ENCODE results near the gene ATP6V1A.

ATP6V1A gene

GRCh38 chr3:113714702-113715101 is 32.1 kb upstream of the ATP6V1A start:
- TF ChIP-seq, protein P1, sequence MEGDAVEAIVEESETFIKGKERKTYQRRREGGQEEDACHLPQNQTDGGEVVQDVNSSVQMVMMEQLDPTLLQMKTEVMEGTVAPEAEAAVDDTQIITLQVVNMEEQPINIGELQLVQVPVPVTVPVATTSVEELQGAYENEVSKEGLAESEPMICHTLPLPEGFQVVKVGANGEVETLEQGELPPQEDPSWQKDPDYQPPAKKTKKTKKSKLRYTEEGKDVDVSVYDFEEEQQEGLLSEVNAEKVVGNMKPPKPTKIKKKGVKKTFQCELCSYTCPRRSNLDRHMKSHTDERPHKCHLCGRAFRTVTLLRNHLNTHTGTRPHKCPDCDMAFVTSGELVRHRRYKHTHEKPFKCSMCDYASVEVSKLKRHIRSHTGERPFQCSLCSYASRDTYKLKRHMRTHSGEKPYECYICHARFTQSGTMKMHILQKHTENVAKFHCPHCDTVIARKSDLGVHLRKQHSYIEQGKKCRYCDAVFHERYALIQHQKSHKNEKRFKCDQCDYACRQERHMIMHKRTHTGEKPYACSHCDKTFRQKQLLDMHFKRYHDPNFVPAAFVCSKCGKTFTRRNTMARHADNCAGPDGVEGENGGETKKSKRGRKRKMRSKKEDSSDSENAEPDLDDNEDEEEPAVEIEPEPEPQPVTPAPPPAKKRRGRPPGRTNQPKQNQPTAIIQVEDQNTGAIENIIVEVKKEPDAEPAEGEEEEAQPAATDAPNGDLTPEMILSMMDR (IDR thresholded peaks at IDR 0.05; ENCODE audit: extremely low read depth, insufficient read depth, missing control alignments), result no peak
- DNase-seq (ENCODE audit: low spot score), result no peak
- in situ Hi-C loops (cut with MboI; ENCODE audit: low pct_unique_long_range_greater_than_20kb, low sequenced_read_pairs, unreplicated experiment), result no loop called here

GRCh38 chr3:113717308-113717707 is 29.5 kb upstream of the ATP6V1A start:
- no peak for DNase-seq (ENCODE audit: low spot score)
- TF ChIP-seq, protein P1 (IDR thresholded peaks at IDR 0.05; ENCODE audit: extremely low read depth, insufficient read depth, missing control alignments), result no peak
- in situ Hi-C loops (cut with MboI; ENCODE audit: low pct_unique_long_range_greater_than_20kb, low sequenced_read_pairs, unreplicated experiment), result no loop called here

- TF ChIP-seq, protein P1 (IDR thresholded peaks at IDR 0.05; ENCODE audit: extremely low read depth, insufficient read depth, missing control alignments), result no peak
- in situ Hi-C loops (cut with MboI; ENCODE audit: low pct_unique_long_range_greater_than_20kb, low sequenced_read_pairs, unreplicated experiment), result no loop called here
- no peak for DNase-seq (ENCODE audit: low spot score)
Observed at GRCh38 chr3:113717818-113718217, 29.0 kb upstream of the ATP6V1A start.

GRCh38 chr3:113719294-113719693 is 27.5 kb upstream of the ATP6V1A start:
- in situ Hi-C loops (cut with MboI; ENCODE audit: low pct_unique_long_range_greater_than_20kb, low sequenced_read_pairs, unreplicated experiment), result no loop called here

GRCh38 chr3:113719758-113720157 is 27.1 kb upstream of the ATP6V1A start:
- TF ChIP-seq, protein P1 (IDR thresholded peaks at IDR 0.05; ENCODE audit: extremely low read depth, insufficient read depth, missing control alignments), result no peak
- DNase-seq (ENCODE audit: low spot score), result no peak
- in situ Hi-C loops (cut with MboI; ENCODE audit: low pct_unique_long_range_greater_than_20kb, low sequenced_read_pairs, unreplicated experiment), result no loop called here

More at GRCh38 chr3:113719294-113719693, 27.5 kb upstream of the ATP6V1A start:
- no peak for DNase-seq (ENCODE audit: low spot score)
- TF ChIP-seq, protein P1 (IDR thresholded peaks at IDR 0.05; ENCODE audit: extremely low read depth, insufficient read depth, missing control alignments), result no peak

DNA sequence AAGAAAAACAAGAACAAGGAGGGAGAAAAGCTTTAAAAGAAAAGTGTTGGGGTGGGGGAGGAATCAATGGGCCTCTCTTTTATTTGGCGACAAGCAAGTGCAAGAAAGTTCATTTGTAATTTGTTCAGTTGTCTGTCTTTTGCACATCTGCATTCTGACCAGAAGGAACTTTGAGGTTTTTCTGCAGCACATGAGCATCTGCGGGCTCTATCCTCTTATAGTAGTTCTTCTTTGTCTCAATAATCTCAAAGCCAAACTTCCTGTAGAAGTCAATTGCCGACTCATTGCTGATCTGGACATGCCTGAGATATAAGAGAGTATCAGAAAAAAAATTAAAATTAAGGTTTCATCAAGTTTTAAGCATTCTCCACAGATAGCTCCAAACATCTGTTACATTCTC is 25.2 kb upstream of the ATP6V1A start:
- TF ChIP-seq, protein P1 (IDR thresholded peaks at IDR 0.05; ENCODE audit: extremely low read depth, insufficient read depth, missing control alignments), result no peak
- DNase-seq (ENCODE audit: low spot score), result no peak
- in situ Hi-C loops (cut with MboI; ENCODE audit: low pct_unique_long_range_greater_than_20kb, low sequenced_read_pairs, unreplicated experiment), result no loop called here

DNA sequence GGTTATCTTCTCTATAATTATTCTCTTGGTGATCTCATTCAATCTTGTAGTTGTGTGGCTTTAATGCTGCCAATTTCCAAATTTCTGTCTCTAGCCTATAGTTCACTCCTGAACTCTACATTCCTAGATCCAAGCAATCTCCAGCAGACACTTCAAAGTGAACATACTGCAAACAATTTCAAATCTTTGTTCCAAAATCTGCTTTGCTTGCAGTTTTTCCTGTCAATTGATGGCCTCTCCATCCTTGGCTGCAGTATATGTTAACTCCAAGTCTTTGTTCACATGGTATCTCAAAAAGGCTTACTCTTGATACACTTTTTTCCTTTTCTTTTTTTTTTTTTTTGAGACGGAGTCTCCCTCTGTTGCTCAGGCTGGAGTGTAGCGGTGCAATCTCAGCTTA is 18.2 kb upstream of the ATP6V1A start:
- DNase-seq (ENCODE audit: low spot score), result no peak
- TF ChIP-seq, protein P1 (IDR thresholded peaks at IDR 0.05; ENCODE audit: extremely low read depth, insufficient read depth, missing control alignments), result no peak
- in situ Hi-C loops (cut with MboI; ENCODE audit: low pct_unique_long_range_greater_than_20kb, low sequenced_read_pairs, unreplicated experiment), result no loop called here
